Left cardiac atrium (tissue), 4 donors: ENCODE data around the gene MRPL3. TPM values are rescaled to one million over a fixed set of nuclear protein-coding genes. Genes with fewer than 3 reads are reported as not detected.

Experiments used
- ATAC-seq, 2 donors: fragments of 200-7000 bp; cut with Tn5 transposase; one replicate each; pipeline ENCODE4 v1.9.1; 2020; ENCODE audit warnings: mild to moderate bottlenecking in 2 of 2, moderate library complexity in 2 of 2
- DNase-seq: peaks from one replicate; pipeline ENCODE4 v3.0.0-alpha.2; 2020
- intact Hi-C, 2 donors: fragments of 100-400 bp; cut with DNase I; formaldehyde crosslinking; loops; one replicate each; pipeline versions ENCODE4 v1.14.1 to v1.15.1; 2022 to 2023
- long read RNA-seq: library from polyadenylated mRNA; unstranded; transcript quantifications from one replicate; pipeline ENCODE4 v2.0.0, GENCODE V29; 2021
- total RNA-seq, 2 donors: library from RNA; stranded (reverse); fragmentation: NEBNext Ultra II Directional; extraction: Animal tissue kit (Norgen Biotek cat#: 25700); gene quantifications; one replicate each; pipeline ENCODE4 v1.2.1, GENCODE V29; 2021
- donor health status: DM: no; HTN: yes; CAD: no.
- donor health status: DM: no; HTN: yes; CAD: no; lungs with severe emphysema.
- donor health status: DM: yes; HTN: yes; CAD: no.
- donor health status: Dilated cardiomyopathy.

Gene MRPL3
- 10 to 100 TPM; 47.0 to 62.0 TPM for total RNA-seq
- long read RNA-seq, transcript MRPL3-201 (10 exons, 1,706 nt) = major isoform, 62 of 68 reads
- long read RNA-seq, partial matches to known transcripts = 4 of 68 reads
- long read RNA-seq, other reads (novel, unspliced or antisense) = 1 of 68 reads

GRCh38 chr3:131502530-131503319, at the start of gene MRPL3:
TSS of gene MRPL3 (minus strand) at chr3:131502971. CDS start at chr3:131502821, 150 bp downstream.
- peak; percentile 91 for DNase-seq
- intact Hi-C loops = loop anchor here in 1 of 2 donors (10.0 kb wide), 1 partner anchor 118 kb away; the partner anchor contains the start of gene NUDT16
- peak; percentile 96 to 98 for ATAC-seq

GRCh38 chr3:131551761-131552160, 49.0 kb upstream of the MRPL3 start:
- no peak for ATAC-seq
- DNase-seq = no peak
- intact Hi-C loops = no loop called here

GRCh38 chr3:131550562-131551465, 48.0 kb upstream of the MRPL3 start:
- intact Hi-C loops = no loop called here
- no peak for DNase-seq
- ATAC-seq = no peak

- intact Hi-C loops = no loop called here
- no peak for ATAC-seq
- no peak for DNase-seq
Measured at GRCh38 chr3:131549340-131549739, 46.6 kb upstream of the MRPL3 start.

- ATAC-seq (no peak), DNase-seq (no peak)
- intact Hi-C loops = no loop called here
Measured at GRCh38 chr3:131547585-131547984, 44.8 kb upstream of the MRPL3 start.

GRCh38 chr3:131546441-131546840, 43.7 kb upstream of the MRPL3 start:
- no peak for ATAC-seq
- DNase-seq = no peak
- intact Hi-C loops = no loop called here

- no peak for ATAC-seq
- no peak for DNase-seq
- intact Hi-C loops = no loop called here
Measured at GRCh38 chr3:131544557-131544956, 41.8 kb upstream of the MRPL3 start.

GRCh38 chr3:131543714-131544113, 40.9 kb upstream of the MRPL3 start:
- peak; percentile 75 for DNase-seq

GRCh38 chr3:131541288-131541687, 38.5 kb upstream of the MRPL3 start:
- intact Hi-C loops = no loop called here
- DNase-seq (no peak), ATAC-seq (no peak)

More at GRCh38 chr3:131543714-131544113, 40.9 kb upstream of the MRPL3 start:
- ATAC-seq = peak; percentile 97 to 99
- intact Hi-C loops = no loop called here

GRCh38 chr3:131540821-131541220, 38.0 kb upstream of the MRPL3 start:
- DNase-seq = no peak
- intact Hi-C loops = no loop called here
- no peak for ATAC-seq

GRCh38 chr3:131540143-131540542, 37.4 kb upstream of the MRPL3 start:
- ATAC-seq = no peak
- no peak for DNase-seq
- intact Hi-C loops = no loop called here

- ATAC-seq = no peak
- intact Hi-C loops = no loop called here
Measured at GRCh38 chr3:131538968-131539367, 36.2 kb upstream of the MRPL3 start.

GRCh38 chr3:131537531-131537930, 34.8 kb upstream of the MRPL3 start:
- intact Hi-C loops = no loop called here
- no peak for DNase-seq
- ATAC-seq = no peak

More at GRCh38 chr3:131538968-131539367, 36.2 kb upstream of the MRPL3 start:
- DNase-seq = no peak

- DNase-seq (no peak), ATAC-seq (no peak)
- intact Hi-C loops = no loop called here
Measured at GRCh38 chr3:131535596-131535995, 32.8 kb upstream of the MRPL3 start.

- DNase-seq (no peak), ATAC-seq (no peak)
- intact Hi-C loops = no loop called here
Measured at GRCh38 chr3:131535131-131535530, 32.4 kb upstream of the MRPL3 start.

- intact Hi-C loops = no loop called here
- no peak for DNase-seq
- no peak for ATAC-seq
Measured at GRCh38 chr3:131532645-131533044, 29.9 kb upstream of the MRPL3 start.

GRCh38 chr3:131530843-131531242, 28.1 kb upstream of the MRPL3 start:
- intact Hi-C loops = no loop called here
- DNase-seq (no peak), ATAC-seq (no peak)

GRCh38 chr3:131530388-131530787, 27.6 kb upstream of the MRPL3 start:
- intact Hi-C loops = no loop called here
- no peak for DNase-seq
- ATAC-seq = no peak

- intact Hi-C loops = no loop called here
- ATAC-seq = peak; percentile 94 to 97
Measured at GRCh38 chr3:131526801-131527347, 24.1 kb upstream of the MRPL3 start.

GRCh38 chr3:131518680-131519079, 15.9 kb upstream of the MRPL3 start:
- ATAC-seq = no peak
- DNase-seq = no peak
- intact Hi-C loops = no loop called here

More at GRCh38 chr3:131526801-131527347, 24.1 kb upstream of the MRPL3 start:
- DNase-seq = peak; percentile 68
